Mesenchymal stem cell (in vitro differentiated cells and primary cell): Measurements from ENCODE around the gene GOLGA6L7.
"Not testable (repeated sequence)": the region's sequence is repeated elsewhere in the genome, so short reads cannot be mapped to it uniquely, and the experiment has no call there.

Source experiments
- DNase-seq: peaks from one replicate; pipeline ENCODE4 v3.0.0-alpha.2; 2013
- H2AFZ ChIP-seq: one replicate; pipeline ENCODE4 v1.6.1; 2013; ENCODE audit warnings: low read depth, mild to moderate bottlenecking, control low read depth, inconsistent platforms, low read length, moderate library complexity
- H2AK5ac ChIP-seq: 2 replicates; pipeline ENCODE4 v1.6.1; 2013; ENCODE audit warnings: low read length, moderate library complexity, mild to moderate bottlenecking, inconsistent platforms; ENCODE audit not compliant: severe bottlenecking
- H2BK120ac ChIP-seq: one replicate; pipeline ENCODE4 v1.6.1; 2013; ENCODE audit warnings: low read depth, mild to moderate bottlenecking, inconsistent platforms, low read length, moderate library complexity
- H2BK12ac ChIP-seq, 2 experiments: one replicate each; pipeline ENCODE4 v1.6.1; 2013; ENCODE audit warnings: inconsistent platforms in 2 of 2, low read length in 2 of 2, mild to moderate bottlenecking in 2 of 2, moderate library complexity in 2 of 2, control low read depth in 1 of 2
- H2BK15ac ChIP-seq: one replicate; pipeline ENCODE4 v1.6.1; 2013; ENCODE audit warnings: mild to moderate bottlenecking, low read depth, inconsistent platforms; ENCODE audit not compliant: poor library complexity, severe bottlenecking
- H2BK5ac ChIP-seq: 2 replicates; pipeline ENCODE4 v1.6.1; 2013; ENCODE audit warnings: low read depth, mild to moderate bottlenecking, low read length, control low read depth, inconsistent platforms; ENCODE audit not compliant: poor library complexity, severe bottlenecking
- H3K14ac ChIP-seq, 2 experiments: one replicate each; pipeline ENCODE4 v1.6.1; 2013; ENCODE audit warnings: inconsistent platforms in 2 of 2, low read length in 2 of 2, control low read depth in 1 of 2, mild to moderate bottlenecking in 1 of 2, moderate library complexity in 1 of 2
- H3K18ac ChIP-seq, 2 experiments: one replicate each; pipeline ENCODE4 v1.6.1; 2013; ENCODE audit warnings: inconsistent platforms in 2 of 2, low read length in 2 of 2, control low read depth in 1 of 2, low read depth in 1 of 2, mild to moderate bottlenecking in 1 of 2
- H3K23ac ChIP-seq, 2 experiments: one replicate each; pipeline ENCODE4 v1.6.1; 2013; ENCODE audit warnings: inconsistent platforms in 2 of 2, low read length in 2 of 2, mild to moderate bottlenecking in 2 of 2, moderate library complexity in 2 of 2, control low read depth in 1 of 2
- H3K27ac ChIP-seq: 2 replicates; pipeline ENCODE4 v1.5.1; 2013; ENCODE audit warnings: mild to moderate bottlenecking, moderate library complexity, low read length, control low read depth, inconsistent platforms; ENCODE audit not compliant: poor library complexity, severe bottlenecking
- H3K27me3 ChIP-seq, 2 experiments: 2 replicates each; pipeline versions ENCODE4 v1.6.1 to v1.7.0; 2013; ENCODE audit warnings: low read length in 2 of 2, mild to moderate bottlenecking in 2 of 2, moderate library complexity in 2 of 2, control low read depth in 1 of 2, inconsistent platforms in 1 of 2; ENCODE audit not compliant: control insufficient read depth in 1 of 2, insufficient read depth in 1 of 2
- H3K36me3 ChIP-seq, 2 experiments: 2 replicates each; pipeline versions ENCODE4 v1.6.1 to v1.7.0; 2013; ENCODE audit warnings: low read length in 2 of 2, control low read depth in 1 of 2, inconsistent platforms in 1 of 2, low read depth in 1 of 2, mild to moderate bottlenecking in 1 of 2; ENCODE audit not compliant: insufficient read depth in 2 of 2, control insufficient read depth in 1 of 2
- H3K4ac ChIP-seq, 2 experiments: one replicate each; pipeline ENCODE4 v1.6.1; 2013; ENCODE audit warnings: inconsistent platforms in 2 of 2, low read length in 2 of 2, mild to moderate bottlenecking in 2 of 2, moderate library complexity in 2 of 2, control low read depth in 1 of 2, low read depth in 1 of 2
- H3K4me1 ChIP-seq: 2 replicates; pipeline ENCODE4 v1.6.1; 2013; ENCODE audit warnings: low read depth, low read length, control low read depth; ENCODE audit not compliant: control insufficient read depth, insufficient read depth
- H3K4me2 ChIP-seq: 2 replicates; pipeline ENCODE4 v1.6.1; 2013; ENCODE audit warnings: low read length, mild to moderate bottlenecking, inconsistent platforms; ENCODE audit not compliant: poor library complexity, severe bottlenecking
- H3K4me3 ChIP-seq, 2 experiments: 2 replicates each; pipeline versions ENCODE4 v1.5.1 to v1.7.0; 2013; ENCODE audit warnings: low read length in 2 of 2, mild to moderate bottlenecking in 2 of 2, control low read depth in 1 of 2, low read depth in 1 of 2; ENCODE audit not compliant: insufficient read depth in 1 of 2
- H3K79me1 ChIP-seq: replicated peaks from 2 replicates; pipeline ENCODE4 v1.6.1; 2013; ENCODE audit warnings: mild to moderate bottlenecking, control low read depth, low read length, inconsistent platforms; ENCODE audit not compliant: poor library complexity, severe bottlenecking
- H3K9ac ChIP-seq: 2 replicates; pipeline ENCODE4 v1.7.0; 2013; ENCODE audit warnings: mild to moderate bottlenecking, low read length, moderate library complexity
- H3K9me3 ChIP-seq: 2 replicates; pipeline ENCODE4 v1.7.0; 2013; ENCODE audit warnings: mild to moderate bottlenecking, low read length; ENCODE audit not compliant: control insufficient read depth
- H4K8ac ChIP-seq: one replicate; pipeline ENCODE4 v1.6.1; 2013; ENCODE audit warnings: inconsistent platforms, mild to moderate bottlenecking, low read length, moderate library complexity
- H4K91ac ChIP-seq: one replicate; pipeline ENCODE4 v1.6.1; 2013; ENCODE audit warnings: mild to moderate bottlenecking, low read length, inconsistent platforms
- WGBS: methylation state at CpG from one replicate; pipeline ENCODE4 v1.1.7; 2013; ENCODE audit warnings: mixed read lengths; 5-methylcytosine and 5-hydroxymethylcytosine counted together

Gene GOLGA6L7

DNA sequence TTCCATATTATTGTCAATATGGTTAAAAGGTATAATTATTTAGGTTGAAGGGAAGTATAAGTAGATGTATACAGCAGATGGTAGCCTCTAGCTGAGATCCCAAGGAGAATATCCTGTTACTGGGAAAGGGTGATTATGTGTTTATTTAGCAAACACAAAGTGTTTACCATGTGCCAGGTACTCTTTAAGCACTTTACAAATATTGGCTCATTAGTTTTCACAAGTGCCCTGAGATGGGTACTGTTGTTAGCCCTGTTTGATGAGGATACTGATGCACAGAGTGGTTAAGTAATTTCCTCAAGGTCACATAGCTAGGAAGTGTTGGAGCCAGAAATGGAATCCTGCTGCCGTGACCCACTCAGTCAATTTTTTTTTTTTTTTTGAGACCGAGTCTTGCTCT, 48.1 kb downstream of the GOLGA6L7 start:
- not testable (repeated sequence) for H3K4me3 ChIP-seq, H4K91ac ChIP-seq, H4K8ac ChIP-seq, H3K4ac ChIP-seq, H3K79me1 ChIP-seq, H3K4me1 ChIP-seq, H2AK5ac ChIP-seq, H3K9me3 ChIP-seq, H2BK120ac ChIP-seq, H3K36me3 ChIP-seq, H3K18ac ChIP-seq, H3K27me3 ChIP-seq, H3K23ac ChIP-seq, H2BK12ac ChIP-seq, H2BK15ac ChIP-seq, DNase-seq, H2BK5ac ChIP-seq, H3K9ac ChIP-seq, H3K14ac ChIP-seq, H2AFZ ChIP-seq, H3K27ac ChIP-seq, H3K4me2 ChIP-seq
- 100% methylated on average over 1 of the region's 2 CpGs for WGBS

- not testable (repeated sequence) for H3K9me3 ChIP-seq, H3K27me3 ChIP-seq, H3K4ac ChIP-seq, H3K36me3 ChIP-seq, H2BK5ac ChIP-seq, H2AK5ac ChIP-seq, H3K27ac ChIP-seq, H3K4me2 ChIP-seq, H3K23ac ChIP-seq, H3K4me3 ChIP-seq, H4K8ac ChIP-seq, H3K4me1 ChIP-seq, H3K79me1 ChIP-seq, H2AFZ ChIP-seq, H3K14ac ChIP-seq, H3K18ac ChIP-seq, H3K9ac ChIP-seq, H2BK15ac ChIP-seq, H4K91ac ChIP-seq, DNase-seq, H2BK120ac ChIP-seq, H2BK12ac ChIP-seq
- WGBS: no CpG with 5 or more reads among the region's 2 CpGs
These were observed 50.2 kb downstream of the GOLGA6L7 start for GRCh38 chr15:28798234-28798633.

GRCh38 chr15:28794231-28794630, 54.2 kb downstream of the GOLGA6L7 start:
- not testable (repeated sequence) for DNase-seq, H3K4me2 ChIP-seq, H3K4me1 ChIP-seq, H3K27ac ChIP-seq, H3K9ac ChIP-seq, H3K4me3 ChIP-seq, H3K14ac ChIP-seq, H3K4ac ChIP-seq, H2BK5ac ChIP-seq, H3K9me3 ChIP-seq, H2AK5ac ChIP-seq, H3K79me1 ChIP-seq, H2AFZ ChIP-seq, H2BK12ac ChIP-seq, H3K18ac ChIP-seq, H3K36me3 ChIP-seq, H4K91ac ChIP-seq, H2BK15ac ChIP-seq, H3K23ac ChIP-seq, H2BK120ac ChIP-seq, H4K8ac ChIP-seq
- WGBS: no CpG with 5 or more reads among the region's 3 CpGs
- peaks cover 0 to 11% of the 10 kb centered on the region in 2 experiments for H3K27me3 ChIP-seq
